OCI-LY7 (cell line): ENCODE data around the gene UBXN2A. TPM values are rescaled to one million over a fixed set of nuclear protein-coding genes. Genes with fewer than 3 reads are reported as not detected.

Source experiments
- BruUV-seq: library from RNA; stranded (reverse); fragments of 400-500 nt; replicated peaks from 2 replicates; lab custom pipeline; 2021; lab: Mats Ljungman, UMichigan
- CTCF ChIA-PET: fragments of 300-600 bp; sonication (Branson Sonifier 250); formaldehyde crosslinking; loops from one replicate; lab custom pipeline; 2022; ENCODE audit warnings: antibody characterized with exemption; ENCODE audit not compliant: unreplicated experiment; lab: Charles Lee
- POLR2A ChIA-PET: fragments of 300-600 bp; sonication (Branson Sonifier 250); formaldehyde crosslinking; loops from one replicate; lab custom pipeline; 2022; ENCODE audit warnings: antibody characterized with exemption; lab: Charles Lee
- DNase-seq: peaks from one replicate; pipeline ENCODE4 v3.0.0-alpha.2; 2015; ENCODE audit warnings: low spot score
- H2AFZ ChIP-seq: fragments of 200-600 bp; sonication (generic), shearing (Covaris generic); 2 replicates; pipeline ENCODE4 v1.6.1; 2014; ENCODE audit warnings: mild to moderate bottlenecking, antibody characterized with exemption, low read length, moderate library complexity
- H3K27ac ChIP-seq: fragments of 200-600 bp; sonication (generic); 2 replicates; pipeline ENCODE4 v1.5.1; 2014; ENCODE audit warnings: mixed run types, low read depth, mild to moderate bottlenecking, moderate library complexity, low read length, inconsistent platforms; ENCODE audit not compliant: poor library complexity, severe bottlenecking
- H3K36me3 ChIP-seq: fragments of 200-600 bp; sonication (generic); 2 replicates; pipeline ENCODE4 v1.6.1; 2014; ENCODE audit warnings: mild to moderate bottlenecking, antibody characterized with exemption, low read length, moderate library complexity, mixed read lengths; ENCODE audit not compliant: insufficient read depth
- H3K4me1 ChIP-seq: fragments of 200-600 bp; sonication (generic); 2 replicates; pipeline ENCODE4 v1.5.1; 2014; ENCODE audit warnings: mild to moderate bottlenecking, low read length; ENCODE audit not compliant: insufficient read depth, poor library complexity, severe bottlenecking
- H3K4me2 ChIP-seq: fragments of 200-600 bp; sonication (generic); 2 replicates; pipeline ENCODE4 v1.6.1; 2014; ENCODE audit warnings: mild to moderate bottlenecking, low read length
- H3K4me3 ChIP-seq: fragments of 200-600 bp; sonication (generic); 2 replicates; pipeline ENCODE4 v1.5.1; 2014; ENCODE audit warnings: mild to moderate bottlenecking, low read depth, low read length; ENCODE audit not compliant: poor library complexity, severe bottlenecking
- H3K79me2 ChIP-seq: fragments of 200-600 bp; sonication (generic); 2 replicates; pipeline ENCODE4 v1.6.1; 2016; ENCODE audit warnings: low read depth, mild to moderate bottlenecking, low read length, moderate library complexity, mixed read lengths; ENCODE audit not compliant: insufficient read depth
- H3K9me2 ChIP-seq: fragments of 200-600 bp; sonication (generic); 2 replicates; pipeline ENCODE4 v1.6.1; 2016; ENCODE audit warnings: mild to moderate bottlenecking, low read length, mixed read lengths; ENCODE audit not compliant: insufficient read depth
- H3K9me3 ChIP-seq: fragments of 200-600 bp; sonication (generic); 2 replicates; pipeline ENCODE4 v1.6.1; 2014; ENCODE audit warnings: mild to moderate bottlenecking, mixed run types, low read length, mixed read lengths
- H4K20me1 ChIP-seq: fragments of 200-600 bp; sonication (generic); 2 replicates; pipeline ENCODE4 v1.6.1; 2014; ENCODE audit warnings: mild to moderate bottlenecking, antibody characterized with exemption, low read length, moderate library complexity, mixed read lengths; ENCODE audit not compliant: insufficient read depth
- EZH2phosphoT487 ChIP-seq: fragments of 200-600 bp; sonication (generic); IDR thresholded peaks from 2 replicates; pipeline ENCODE4 v1.6.1; 2018; ENCODE audit warnings: low read depth, borderline replicate concordance, mild to moderate bottlenecking, mixed run types, antibody characterized with exemption, low read length, moderate library complexity, mixed read lengths
- intact Hi-C: fragments of 100-400 bp; cut with micrococcal nuclease; formaldehyde crosslinking; loops from one replicate; pipeline ENCODE4 v1.10.0; 2022; ENCODE audit not compliant: unreplicated experiment
- small RNA-seq: library from RNA; depleted of rRNA; stranded (forward); fragments of <200 nt; gene quantifications from one replicate; pipeline ENCODE3, GENCODE V24; 2014
- total RNA-seq, 2 experiments: library from RNA; depleted of rRNA in 1 of 2; stranded (reverse); fragments of >200 nt in 1 of 2; shearing (Covaris generic) in 1 of 2; gene quantifications; 2 replicates each; pipeline ENCODE4 v1.2.3, GENCODE V29; 2014 to 2022
- TF ChIP-seq, protein P1 (sequence below): fragments of 200-600 bp; sonication (generic); conservative IDR thresholded peaks from 2 replicates; pipeline ENCODE4 v1.5.1; 2014; ENCODE audit warnings: mild to moderate bottlenecking, antibody characterized with exemption, low read length, moderate library complexity, mixed read lengths

Gene UBXN2A
- total RNA-seq, 2 experiments from 2014 or later = 10.0 to 15.4 TPM

GRCh38 chr2:24052951-24053350 is 112.7 kb downstream of the UBXN2A start:
- intact Hi-C loops = no loop called here
- Histone ChIP-seq H3K36me3 (no peaks in the 10 kb centered on the region), H4K20me1 (no peaks in the 10 kb centered on the region), H3K4me2 (no peak overlapping the region), H3K9me2 (no peaks in the 10 kb centered on the region), H2AFZ (no peak overlapping the region), H3K9me3 (no peaks in the 10 kb centered on the region), H3K4me1 (peaks cover 8% of the 10 kb centered on the region), H3K4me3 (no peak overlapping the region), H3K27ac (no peak overlapping the region), H3K79me2 (no peaks in the 10 kb centered on the region)
- no TSS peak for BruUV-seq
- CTCF ChIA-PET = no interaction called here
- DNase-seq = no peak
- POLR2A ChIA-PET = interaction anchor here (0.7 to 1.1 kb wide), 2 partner anchors 14 to 1661 kb away, joined by 4 to 6 read pairs; no protein-coding TSS in a partner anchor
- no peak for TF ChIP-seq EZH2phosphoT487
- TF ChIP-seq, protein P1, sequence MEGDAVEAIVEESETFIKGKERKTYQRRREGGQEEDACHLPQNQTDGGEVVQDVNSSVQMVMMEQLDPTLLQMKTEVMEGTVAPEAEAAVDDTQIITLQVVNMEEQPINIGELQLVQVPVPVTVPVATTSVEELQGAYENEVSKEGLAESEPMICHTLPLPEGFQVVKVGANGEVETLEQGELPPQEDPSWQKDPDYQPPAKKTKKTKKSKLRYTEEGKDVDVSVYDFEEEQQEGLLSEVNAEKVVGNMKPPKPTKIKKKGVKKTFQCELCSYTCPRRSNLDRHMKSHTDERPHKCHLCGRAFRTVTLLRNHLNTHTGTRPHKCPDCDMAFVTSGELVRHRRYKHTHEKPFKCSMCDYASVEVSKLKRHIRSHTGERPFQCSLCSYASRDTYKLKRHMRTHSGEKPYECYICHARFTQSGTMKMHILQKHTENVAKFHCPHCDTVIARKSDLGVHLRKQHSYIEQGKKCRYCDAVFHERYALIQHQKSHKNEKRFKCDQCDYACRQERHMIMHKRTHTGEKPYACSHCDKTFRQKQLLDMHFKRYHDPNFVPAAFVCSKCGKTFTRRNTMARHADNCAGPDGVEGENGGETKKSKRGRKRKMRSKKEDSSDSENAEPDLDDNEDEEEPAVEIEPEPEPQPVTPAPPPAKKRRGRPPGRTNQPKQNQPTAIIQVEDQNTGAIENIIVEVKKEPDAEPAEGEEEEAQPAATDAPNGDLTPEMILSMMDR = no peak

Small RNA genes within 50 kb of the gene (small RNA-seq; reads per million reads assigned to genes)
- gene RN7SL610P (not detected), gene RNU6-370P (not detected)

Other genes starting within 250 kb of the UBXN2A start
- 7.8 and 9.4 TPM in 2 replicates for gene ATAD2B, start 13.3 kb upstream of the UBXN2A start, total RNA-seq (2014; rRNA removed; shearing (Covaris generic))
- 19.4 and 21.7 TPM in 2 replicates for gene ATAD2B, start 13.3 kb upstream of the UBXN2A start, total RNA-seq (2022)
- 0.09 TPM in 1 of 2 replicates, not detected in the other for gene MFSD2B, start 69.6 kb downstream of the UBXN2A start, total RNA-seq (2014; rRNA removed; shearing (Covaris generic))
- gene MFSD2B, start 69.6 kb downstream of the UBXN2A start, total RNA-seq (2022) = 0.39 and 1.0 TPM in 2 replicates
- 10.9 and 13.9 TPM in 2 replicates for gene WDCP, start 106.9 kb downstream of the UBXN2A start, total RNA-seq (2014; rRNA removed; shearing (Covaris generic))
- gene WDCP, start 106.9 kb downstream of the UBXN2A start, total RNA-seq (2022) = 21.0 and 22.8 TPM in 2 replicates
- 1.5 and 3.2 TPM in 2 replicates for gene FKBP1B, start 109.3 kb downstream of the UBXN2A start, total RNA-seq (2014; rRNA removed; shearing (Covaris generic))
- gene FKBP1B, start 109.3 kb downstream of the UBXN2A start, total RNA-seq (2022) = 1.5 and 1.6 TPM in 2 replicates
- gene SF3B6, start 135.9 kb downstream of the UBXN2A start, total RNA-seq (2014; rRNA removed; shearing (Covaris generic)) = 136 and 143 TPM in 2 replicates
- gene SF3B6, start 135.9 kb downstream of the UBXN2A start, total RNA-seq (2022) = 108 and 112 TPM in 2 replicates
- gene TP53I3, start 144.4 kb downstream of the UBXN2A start, total RNA-seq (2014; rRNA removed; shearing (Covaris generic)) = 0.36 and 0.38 TPM in 2 replicates
- gene TP53I3, start 144.4 kb downstream of the UBXN2A start, total RNA-seq (2022) = 0.82 and 1.1 TPM in 2 replicates
- gene PFN4, start 182.9 kb downstream of the UBXN2A start, total RNA-seq (2014; rRNA removed; shearing (Covaris generic)) = not detected in 2 replicates
- gene PFN4, start 182.9 kb downstream of the UBXN2A start, total RNA-seq (2022) = not detected in 2 replicates
- gene FAM228B, start 183.0 kb downstream of the UBXN2A start, total RNA-seq (2014; rRNA removed; shearing (Covaris generic)) = 3.8 and 5.5 TPM in 2 replicates
- gene FAM228B, start 183.0 kb downstream of the UBXN2A start, total RNA-seq (2022) = 9.6 and 14.1 TPM in 2 replicates
- 0.25 and 0.49 TPM in 2 replicates for gene FAM228A, start 234.6 kb downstream of the UBXN2A start, total RNA-seq (2014; rRNA removed; shearing (Covaris generic))
- 0.31 and 0.46 TPM in 2 replicates for gene FAM228A, start 234.6 kb downstream of the UBXN2A start, total RNA-seq (2022)